Measurements from ENCODE around the gene ACBD4.

Gene ACBD4

DNA sequence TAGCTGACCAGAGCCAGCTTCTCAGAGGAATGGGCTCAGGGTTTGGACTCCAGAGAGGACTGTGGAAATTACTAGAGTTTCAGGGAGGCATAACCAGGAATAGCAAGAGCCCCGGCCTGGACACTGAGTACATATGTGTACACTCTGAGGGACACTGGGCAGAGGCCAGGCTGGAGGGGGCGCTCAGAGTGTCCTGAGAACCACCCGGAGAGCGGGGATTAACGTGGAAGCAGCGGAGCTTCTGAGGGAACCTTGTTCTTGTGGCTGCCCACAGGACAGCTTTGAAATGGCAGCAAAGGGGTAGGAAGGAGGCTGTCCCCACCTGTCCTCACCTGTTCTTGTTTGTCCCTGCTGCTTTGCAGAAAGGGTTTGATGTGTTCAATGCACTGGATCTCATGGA is 31.0 kb upstream of the ACBD4 start:
- DNase-seq (ENCODE audit: low spot score), result no peak

GRCh38 chr17:45104907-45105624 is 30.4 kb upstream of the ACBD4 start:
- DNase-seq (ENCODE audit: low spot score), result no peak

DNA sequence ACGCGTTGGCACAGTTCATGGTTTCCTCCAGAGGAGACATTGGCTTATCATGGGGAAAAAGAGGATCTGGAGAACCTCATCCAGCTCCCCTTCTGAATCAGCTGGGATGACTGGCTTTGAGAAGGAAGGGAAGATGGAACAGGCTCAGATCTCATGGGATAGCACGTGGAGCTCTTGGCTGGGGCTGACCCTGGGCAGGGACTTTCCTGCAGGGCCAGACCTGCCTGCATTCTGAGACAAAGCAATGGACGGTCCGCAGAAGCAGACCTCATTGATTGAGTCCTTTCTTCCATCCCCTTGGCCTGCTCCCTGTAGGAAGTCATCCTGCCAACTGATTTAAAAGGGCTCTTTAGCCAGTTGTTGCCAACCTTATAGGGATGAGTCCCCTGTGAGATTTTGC is 29.4 kb upstream of the ACBD4 start:
- DNase-seq (ENCODE audit: low spot score), result no peak

DNA sequence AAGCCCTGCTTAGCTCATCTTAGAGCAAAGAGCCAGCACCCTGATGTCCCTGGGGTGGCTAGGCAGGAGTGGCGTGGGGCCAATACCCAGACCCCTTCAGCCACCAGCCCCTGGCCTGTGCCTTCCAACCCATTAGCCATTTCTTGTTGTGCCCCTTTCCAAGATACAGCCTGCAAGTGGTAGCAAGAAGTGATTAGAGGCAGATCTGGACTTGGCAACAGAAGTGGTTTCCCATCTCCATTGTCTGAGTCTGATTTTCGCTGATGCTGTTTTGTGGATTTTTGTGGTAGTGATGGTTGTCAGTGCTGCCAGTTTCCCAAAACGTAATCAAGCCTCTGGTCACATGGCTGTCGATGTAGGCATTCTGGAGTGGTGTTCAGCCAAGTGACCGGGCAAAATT is 28.9 kb upstream of the ACBD4 start:
- no peak for DNase-seq (ENCODE audit: low spot score)

DNA sequence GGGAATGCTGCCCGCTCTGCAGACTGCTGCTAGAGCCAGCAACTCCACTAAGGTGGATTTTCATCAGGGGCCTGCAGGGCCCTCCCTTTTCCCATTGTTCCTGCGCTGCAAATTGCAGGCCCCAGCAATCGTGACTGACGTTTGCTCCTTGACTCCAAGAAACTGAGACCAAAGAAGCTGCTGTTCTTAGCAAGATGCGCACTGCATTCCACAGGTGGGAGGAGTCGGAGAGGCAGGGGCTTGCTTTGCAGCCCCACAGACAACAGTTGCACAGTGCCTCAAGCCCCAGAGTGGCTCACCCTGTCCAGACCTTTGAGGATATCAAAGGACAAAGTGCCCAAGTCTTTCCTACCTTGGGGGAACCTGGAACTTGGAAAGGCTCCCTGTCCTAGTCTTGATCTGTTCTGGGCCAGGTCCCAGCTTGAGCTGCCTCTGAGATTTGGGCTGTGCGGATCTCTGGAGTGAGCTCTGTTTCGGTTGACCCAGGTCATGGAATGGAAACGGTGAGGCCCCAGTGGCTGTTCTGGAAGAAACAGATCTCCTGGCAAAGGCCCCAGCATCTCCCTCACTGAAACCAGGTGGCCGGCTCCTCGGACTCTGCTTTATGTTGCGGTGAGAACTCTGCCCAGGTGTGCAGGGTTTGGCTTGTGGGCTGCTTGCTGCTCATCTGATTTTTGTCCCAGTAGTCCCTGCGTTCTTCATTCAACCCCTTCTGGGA is 28.0 kb upstream of the ACBD4 start:
- no peak for DNase-seq (ENCODE audit: low spot score)

DNA sequence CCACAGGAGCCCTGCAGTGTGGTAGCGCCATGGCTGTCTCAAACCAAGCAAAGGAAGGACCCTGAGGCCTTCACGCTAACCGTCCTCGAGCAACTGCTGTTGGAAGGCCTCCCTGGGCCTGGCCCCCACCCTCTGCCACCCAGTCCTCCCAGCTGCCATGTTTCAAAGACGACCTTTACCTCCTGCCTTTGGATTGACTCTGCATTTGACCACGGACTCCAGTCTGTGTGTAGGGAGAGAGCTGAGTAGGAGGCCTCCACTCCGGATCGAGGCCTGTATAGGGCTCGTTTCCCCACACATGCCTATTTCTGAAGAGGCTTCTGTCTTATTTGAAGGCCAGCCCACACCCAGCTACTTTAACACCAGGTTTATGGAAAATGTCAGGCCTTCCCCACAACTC is 27.4 kb upstream of the ACBD4 start:
- no peak for DNase-seq (ENCODE audit: low spot score)

GRCh38 chr17:45108595-45109521 is 26.6 kb upstream of the ACBD4 start:
- no peak for DNase-seq (ENCODE audit: low spot score)

GRCh38 chr17:45110676-45111611 is 24.5 kb upstream of the ACBD4 start:
- DNase-seq (ENCODE audit: low spot score), result peak; percentile 66

DNA sequence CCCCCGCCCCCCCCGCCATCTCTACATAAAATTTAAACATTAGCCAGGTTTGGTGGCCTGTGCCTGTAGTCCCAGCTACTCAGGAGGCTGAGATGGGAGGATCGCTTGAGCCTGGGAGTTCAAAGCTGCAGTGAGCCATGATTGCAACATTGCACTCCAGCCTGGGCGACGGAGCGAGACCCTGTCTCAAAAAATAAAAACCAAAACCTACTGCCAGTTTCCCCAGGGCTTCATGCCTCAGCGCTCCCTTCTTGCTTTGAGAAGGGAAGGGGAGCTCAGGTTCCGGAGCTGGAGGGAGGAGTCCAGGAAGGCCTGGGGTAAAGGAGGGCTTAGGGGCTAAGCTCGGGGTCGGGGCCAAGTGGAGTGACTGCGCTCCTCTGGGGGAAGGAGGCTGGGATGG is 23.6 kb upstream of the ACBD4 start:
- no peak for DNase-seq (ENCODE audit: low spot score)

GRCh38 chr17:45112559-45113423 is 22.7 kb upstream of the ACBD4 start:
- DNase-seq (ENCODE audit: low spot score), result no peak

GRCh38 chr17:45113424-45113754 is 22.1 kb upstream of the ACBD4 start:
- DNase-seq (ENCODE audit: low spot score), result no peak

DNA sequence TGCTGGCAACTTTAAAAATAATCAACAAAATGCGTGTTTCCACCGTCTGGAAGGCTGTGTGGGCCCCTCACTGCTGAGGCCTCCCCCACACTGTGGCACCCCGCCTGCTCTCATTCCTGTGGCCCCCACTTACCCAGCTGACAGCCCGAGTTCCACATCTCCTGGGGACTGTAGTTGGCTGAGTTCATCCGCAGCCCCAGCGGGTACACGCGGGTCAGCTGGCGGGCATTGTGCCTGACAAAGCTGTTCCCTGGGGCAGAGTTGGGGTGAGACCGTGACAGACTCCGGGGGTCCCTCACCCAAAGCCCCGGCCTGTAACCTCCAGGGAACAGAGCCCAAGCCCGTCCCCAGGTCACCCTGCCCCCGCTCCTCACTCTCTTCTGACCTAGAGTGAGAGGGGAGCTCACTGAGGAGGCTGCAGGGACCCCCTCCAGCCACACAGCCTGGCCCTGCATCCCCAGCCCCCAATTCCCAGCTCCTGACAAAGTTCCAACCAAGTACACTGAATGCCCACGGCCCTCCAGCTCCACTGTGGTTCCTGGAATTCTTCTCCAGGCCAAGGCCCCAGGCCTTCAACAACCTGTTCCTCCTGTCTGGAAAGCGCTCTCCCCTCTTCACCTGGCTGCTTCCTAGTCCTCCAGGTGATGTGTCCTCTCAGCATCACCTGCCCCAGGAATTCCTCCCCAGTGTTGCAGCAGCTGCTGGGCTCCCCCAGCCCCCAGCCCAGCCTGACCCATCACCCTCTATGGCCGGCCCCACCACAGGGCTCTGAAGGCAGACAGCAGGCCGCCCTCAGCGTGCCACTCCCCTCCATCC is 21.2 kb upstream of the ACBD4 start:
- no peak for DNase-seq (ENCODE audit: low spot score)

DNA sequence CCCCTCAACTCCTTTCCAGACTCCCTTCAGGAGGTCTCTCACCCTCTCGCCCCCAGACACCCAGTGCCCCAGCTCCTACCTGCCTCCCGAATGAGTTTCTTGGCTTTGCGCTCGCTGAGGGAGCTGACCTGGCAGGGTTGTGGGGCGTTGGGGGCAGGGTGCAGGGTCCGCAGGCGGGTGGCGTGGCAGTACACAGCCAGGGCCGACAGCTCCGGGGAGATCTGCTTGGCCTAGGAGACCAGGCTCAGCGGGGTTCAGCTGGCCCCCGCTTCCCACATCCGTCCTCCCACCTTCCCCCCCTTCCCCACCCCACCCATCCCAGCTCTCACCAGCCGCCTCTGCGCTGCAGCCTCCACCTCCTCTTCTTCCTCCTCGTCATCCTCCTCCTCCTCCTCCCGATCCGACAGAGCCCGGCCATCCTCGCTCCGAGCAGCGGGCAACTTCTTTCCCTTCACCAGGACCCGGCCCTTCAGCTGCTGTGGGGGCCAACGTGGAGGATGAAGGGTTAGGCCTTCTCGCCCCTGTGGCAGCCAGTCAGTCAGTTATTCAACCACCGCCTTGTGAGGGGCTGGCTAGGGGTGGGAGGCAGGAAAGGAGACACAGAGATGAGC is 20.4 kb upstream of the ACBD4 start:
- DNase-seq (ENCODE audit: low spot score), result no peak

- DNase-seq (ENCODE audit: low spot score), result no peak
These were observed 19.6 kb upstream of the ACBD4 start for GRCh38 chr17:45115871-45116270.

DNA sequence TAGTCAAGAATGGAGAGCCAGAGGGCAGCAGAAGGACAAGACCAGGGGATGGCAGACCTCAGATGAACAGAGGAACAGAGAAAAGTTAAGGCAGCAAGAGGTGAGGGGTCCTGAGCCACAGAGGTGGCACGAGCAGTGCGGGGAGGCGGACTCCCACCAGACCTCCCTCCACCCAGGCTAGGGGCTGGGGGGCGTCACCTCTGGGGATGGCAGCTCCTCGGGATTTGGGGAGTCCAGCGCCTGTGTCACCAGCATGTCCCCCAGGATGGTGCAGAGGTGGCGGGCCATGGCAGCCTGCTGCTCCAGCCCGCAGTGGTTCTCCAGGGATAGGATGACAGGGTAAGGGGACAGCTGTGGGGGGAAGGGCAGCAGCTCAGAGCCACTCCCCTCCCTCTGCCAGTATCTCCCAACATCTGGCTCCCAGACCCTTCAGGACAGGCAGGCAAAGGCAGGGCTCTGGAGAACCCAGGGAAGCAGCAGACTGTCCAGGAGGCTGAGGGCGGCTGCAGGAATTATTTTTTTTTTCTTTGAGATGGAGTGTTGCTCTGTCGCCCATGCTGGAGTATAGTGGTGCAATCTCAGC is 19.0 kb upstream of the ACBD4 start:
- no peak for DNase-seq (ENCODE audit: low spot score)

DNA sequence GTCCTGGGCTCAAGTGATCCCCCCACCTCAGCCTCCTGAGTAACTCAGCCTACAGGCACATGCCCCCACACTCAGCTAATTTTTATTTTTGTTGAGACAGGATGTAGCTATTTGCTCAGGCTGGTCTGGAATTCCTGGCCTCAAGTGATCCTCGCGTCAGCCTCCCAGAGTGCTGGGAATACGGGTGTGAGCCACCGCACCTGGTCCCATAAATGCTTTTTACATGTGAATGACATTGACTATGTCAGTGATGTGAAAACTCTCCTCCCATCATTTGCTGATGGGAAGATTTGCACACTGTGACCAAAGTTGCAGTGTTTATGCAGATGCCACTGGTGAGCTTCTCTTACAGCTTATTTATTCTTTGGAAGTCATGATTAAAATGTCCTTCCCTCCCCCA is 18.2 kb upstream of the ACBD4 start:
- no peak for DNase-seq (ENCODE audit: low spot score)

GRCh38 chr17:45117848-45118646 is 17.4 kb upstream of the ACBD4 start:
- no peak for DNase-seq (ENCODE audit: low spot score)

DNA sequence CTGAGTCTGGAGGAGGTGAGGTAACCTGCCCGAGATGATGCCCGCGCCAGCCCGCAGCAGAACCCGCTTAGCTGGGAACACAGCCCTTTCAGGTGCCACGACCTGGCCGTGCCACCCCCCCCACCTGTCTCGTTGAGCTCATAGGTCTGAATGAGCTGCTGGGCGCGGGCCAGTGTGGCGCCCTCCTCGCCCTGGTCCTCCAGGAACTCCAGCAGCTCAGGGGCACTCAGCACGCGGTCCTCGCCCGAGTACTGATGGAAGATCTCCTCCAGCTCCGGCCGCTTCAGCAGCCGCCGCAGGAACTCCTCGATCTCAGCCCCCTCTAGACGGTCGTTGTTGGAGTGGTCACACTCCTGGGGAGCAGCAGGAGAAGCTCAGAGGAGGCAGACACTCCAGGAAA is 16.8 kb upstream of the ACBD4 start:
- DNase-seq (ENCODE audit: low spot score), result no peak
